Right lung (tissue), 10 donors: ENCODE results near the gene KIFC1. TPM values are rescaled to one million over a fixed set of nuclear protein-coding genes. Genes with fewer than 3 reads are reported as not detected.
"Not testable (repeated sequence)": the region's sequence is repeated elsewhere in the genome, so short reads cannot be mapped to it uniquely, and the experiment has no call there.

Source experiments
- DNase-seq, 2 donors: peaks; one replicate each; pipeline ENCODE4 v3.0.0-alpha.2; 2013
- long read RNA-seq, 8 donors: transcript quantifications; one replicate each; lab custom pipeline, GENCODE V29; 2026
- polyA plus RNA-seq, 5 donors: library from polyadenylated mRNA; unstranded; fragments of 120-200 nt; gene quantifications; one replicate each; pipeline versions ENCODE4 v1.2.1 to v1.2.3, GENCODE V29; 2013; ENCODE audit warnings: inconsistent platforms in 1 of 5, low replicate concordance in 1 of 5; ENCODE audit not compliant: insufficient read length in 5 of 5, insufficient read depth in 1 of 5

KIFC1 gene, protein sequence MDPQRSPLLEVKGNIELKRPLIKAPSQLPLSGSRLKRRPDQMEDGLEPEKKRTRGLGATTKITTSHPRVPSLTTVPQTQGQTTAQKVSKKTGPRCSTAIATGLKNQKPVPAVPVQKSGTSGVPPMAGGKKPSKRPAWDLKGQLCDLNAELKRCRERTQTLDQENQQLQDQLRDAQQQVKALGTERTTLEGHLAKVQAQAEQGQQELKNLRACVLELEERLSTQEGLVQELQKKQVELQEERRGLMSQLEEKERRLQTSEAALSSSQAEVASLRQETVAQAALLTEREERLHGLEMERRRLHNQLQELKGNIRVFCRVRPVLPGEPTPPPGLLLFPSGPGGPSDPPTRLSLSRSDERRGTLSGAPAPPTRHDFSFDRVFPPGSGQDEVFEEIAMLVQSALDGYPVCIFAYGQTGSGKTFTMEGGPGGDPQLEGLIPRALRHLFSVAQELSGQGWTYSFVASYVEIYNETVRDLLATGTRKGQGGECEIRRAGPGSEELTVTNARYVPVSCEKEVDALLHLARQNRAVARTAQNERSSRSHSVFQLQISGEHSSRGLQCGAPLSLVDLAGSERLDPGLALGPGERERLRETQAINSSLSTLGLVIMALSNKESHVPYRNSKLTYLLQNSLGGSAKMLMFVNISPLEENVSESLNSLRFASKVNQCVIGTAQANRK
- 10 to 100 TPM; 28.6 to 72.8 (median 47.1) TPM for polyA plus RNA-seq
- long read RNA-seq, donor 1, partial matches to known transcripts, result 19 of 21 reads
- long read RNA-seq, donor 1, other reads (novel, unspliced or antisense), result 0 of 21 reads
- long read RNA-seq, donor 2, transcript KIFC1-211 (11 exons, 2,706 nt), result major isoform, 7 of 13 reads
- long read RNA-seq, donor 2, partial matches to known transcripts, result 6 of 13 reads
- long read RNA-seq, donor 2, other reads (novel, unspliced or antisense), result 0 of 13 reads
- long read RNA-seq, donor 3, partial matches to known transcripts, result 0 of 4 reads
- long read RNA-seq, donor 3, other reads (novel, unspliced or antisense), result 0 of 4 reads
- long read RNA-seq, donor 4, partial matches to known transcripts, result 0 of 2 reads
- long read RNA-seq, donor 4, other reads (novel, unspliced or antisense), result 0 of 2 reads
- long read RNA-seq, donor 5, transcript KIFC1-211 (11 exons, 2,706 nt), result major isoform, 6 of 508 reads
- long read RNA-seq, donor 5, partial matches to known transcripts, result 286 of 508 reads
- long read RNA-seq, donor 5, other reads (novel, unspliced or antisense), result 213 of 508 reads
- long read RNA-seq, donor 6, transcript KIFC1-211 (11 exons, 2,706 nt), result major isoform, 6 of 15 reads
- long read RNA-seq, donor 6, partial matches to known transcripts, result 8 of 15 reads
- long read RNA-seq, donor 6, other reads (novel, unspliced or antisense), result 0 of 15 reads
- long read RNA-seq, donor 7, transcript KIFC1-211 (11 exons, 2,706 nt), result major isoform, 5 of 5 reads
- long read RNA-seq, donor 7, partial matches to known transcripts, result 0 of 5 reads
- long read RNA-seq, donor 7, other reads (novel, unspliced or antisense), result 0 of 5 reads
- long read RNA-seq, donor 8, partial matches to known transcripts, result 5 of 7 reads
- long read RNA-seq, donor 8, other reads (novel, unspliced or antisense), result 0 of 7 reads

DNA sequence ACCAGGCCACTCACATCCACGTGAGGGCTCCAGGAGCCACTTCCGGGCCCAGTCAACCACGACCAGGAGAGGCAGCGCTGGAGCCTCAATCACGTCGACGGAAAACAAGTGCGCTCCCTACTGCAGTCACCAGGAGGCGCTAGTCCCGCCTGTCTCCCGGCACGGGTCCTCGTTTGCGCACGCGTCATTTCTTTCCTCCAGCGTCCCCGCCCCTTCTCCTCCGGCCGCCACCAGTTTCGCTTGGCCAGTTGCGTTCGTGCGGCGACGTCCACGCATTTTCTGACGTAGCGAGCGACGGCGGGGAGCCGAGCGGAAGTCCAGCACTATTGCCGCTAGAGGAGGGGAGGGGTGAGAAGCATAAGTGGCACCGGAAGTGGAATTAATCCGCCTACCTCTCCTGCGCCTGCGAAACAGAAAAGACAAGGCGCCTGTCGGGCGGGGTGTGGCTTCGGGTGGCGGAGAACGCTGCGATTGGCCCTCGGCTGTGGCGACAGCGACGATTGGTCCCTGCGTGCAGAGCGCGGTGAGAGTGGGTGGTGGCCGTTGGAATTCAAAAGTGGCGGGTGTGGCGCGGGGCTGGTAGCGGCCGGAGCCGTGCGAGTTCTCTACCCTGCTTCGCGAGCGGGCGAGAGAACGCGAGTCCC lies at the start of gene KIFC1:
Gene KIFC1 (plus strand): TSS at position 546 of the 644 bp plus-strand sequence. CDS start 163 bp downstream, outside the sequence.
- DNase-seq, result peak; percentile 99 to 100

DNA sequence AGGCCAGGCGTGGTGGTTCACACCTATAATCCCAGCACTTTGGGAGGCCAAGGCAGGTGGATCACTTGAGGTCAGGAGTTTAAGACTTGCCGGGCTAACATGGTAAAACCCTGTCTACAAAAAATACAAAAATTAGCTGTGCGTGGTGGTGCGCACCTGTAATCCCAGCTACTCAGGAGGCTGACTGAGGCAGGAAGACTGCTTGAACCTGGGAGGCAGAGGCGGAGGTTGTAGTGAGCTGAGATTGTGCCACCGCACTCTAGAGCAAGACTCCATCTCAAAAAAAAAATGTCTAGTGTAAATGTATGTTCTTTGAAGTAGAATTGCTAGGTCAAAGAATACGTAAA lies 48.0 kb upstream of the KIFC1 start:
- DNase-seq, result not testable (repeated sequence)

DNA sequence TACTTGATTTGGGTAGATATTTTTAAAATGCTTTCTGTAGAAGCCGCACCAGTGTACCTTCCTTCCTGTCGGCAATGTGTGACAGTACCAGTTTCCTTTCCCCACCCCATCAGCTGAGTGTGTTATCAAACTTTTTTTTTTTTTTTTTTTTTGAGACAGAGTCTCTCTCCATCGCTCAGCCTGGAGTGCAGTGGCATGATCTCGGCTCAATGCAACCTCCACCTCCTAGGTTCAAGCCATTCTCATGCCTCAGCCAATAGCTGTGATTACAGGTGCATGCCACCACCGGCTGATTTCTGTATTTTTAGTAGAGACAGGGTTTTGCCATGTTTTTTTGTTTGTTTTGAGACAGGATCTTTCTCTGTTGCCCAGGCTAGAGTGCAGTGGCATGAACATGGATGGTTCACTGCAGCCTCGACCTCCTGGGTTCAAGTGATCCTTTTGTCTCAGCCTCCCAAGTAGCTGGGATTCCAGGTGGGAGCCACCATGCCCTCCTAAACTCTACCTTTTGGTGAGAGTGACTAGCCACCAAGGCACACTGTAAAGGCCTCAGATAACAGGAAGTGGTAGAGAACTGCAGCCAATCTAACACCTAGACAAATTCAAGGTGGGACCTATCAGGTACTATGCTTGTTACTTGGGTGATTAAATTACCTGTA lies 47.5 kb upstream of the KIFC1 start:
- no peak for DNase-seq

DNA sequence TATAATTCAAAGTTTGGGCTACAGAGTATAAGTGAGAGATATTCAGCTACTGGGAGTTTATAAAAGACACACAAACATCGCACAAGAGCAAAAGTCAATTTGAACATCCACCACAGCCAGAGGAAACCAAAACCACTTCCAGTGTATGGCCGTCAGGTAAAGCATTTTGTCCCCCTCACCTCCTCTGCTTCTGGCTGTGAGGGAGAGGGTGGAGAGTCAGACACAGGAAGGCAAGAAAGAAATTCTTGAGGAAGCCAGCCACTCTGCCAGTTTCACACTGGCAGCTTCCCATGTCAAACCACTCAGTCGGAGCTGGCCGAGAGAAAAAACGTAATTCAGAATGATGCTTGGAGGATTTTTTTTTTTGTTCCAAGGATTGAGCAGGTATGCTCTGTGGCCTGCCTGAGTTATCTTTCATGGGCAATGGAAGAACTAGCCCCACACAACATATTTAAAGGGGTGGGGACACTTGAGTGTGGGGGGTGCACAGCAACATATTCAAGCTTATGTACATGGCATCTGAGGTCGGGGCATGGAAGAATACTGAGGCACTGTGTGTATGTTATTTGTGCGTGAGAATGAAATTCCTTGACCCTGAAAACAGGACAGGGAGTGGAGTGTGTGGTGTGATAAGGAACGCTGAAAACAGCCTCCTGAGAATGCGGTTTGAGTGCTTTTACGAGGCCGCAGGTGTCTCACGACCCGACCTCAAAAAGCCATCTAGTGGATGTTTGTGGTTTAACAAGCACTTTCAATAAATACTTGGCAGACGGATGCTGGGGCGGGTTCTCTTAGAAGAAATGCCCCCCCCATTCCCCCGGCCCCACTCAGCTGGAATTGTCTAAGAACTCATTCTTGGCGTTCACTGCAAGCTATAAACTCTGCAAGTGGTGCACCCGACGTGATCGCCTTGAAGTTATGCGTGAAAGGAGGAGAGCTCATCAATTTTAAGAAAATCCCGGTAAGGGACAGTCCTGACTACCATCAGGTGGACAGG lies 46.6 kb upstream of the KIFC1 start:
- peak; percentile 68 for DNase-seq

DNA sequence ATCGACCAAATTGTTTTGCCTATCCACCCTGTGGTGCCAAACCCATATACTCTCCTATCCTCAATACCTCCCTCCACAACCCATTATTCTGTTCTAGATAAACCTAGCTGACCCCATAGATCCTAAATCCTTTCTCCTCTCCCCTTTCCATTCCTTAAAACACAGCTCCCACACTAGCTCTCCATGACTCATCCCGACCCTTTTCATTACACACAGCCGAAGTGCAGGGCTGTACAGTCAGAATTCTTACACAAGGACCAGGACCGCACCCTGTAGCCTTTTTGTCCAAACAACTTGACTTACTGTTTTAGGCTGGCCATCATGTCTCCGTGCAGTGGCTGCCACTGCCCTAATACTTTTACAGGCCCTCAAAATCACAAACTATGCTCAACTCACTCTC lies 44.7 kb upstream of the KIFC1 start:
- DNase-seq, result not testable (repeated sequence)

DNA sequence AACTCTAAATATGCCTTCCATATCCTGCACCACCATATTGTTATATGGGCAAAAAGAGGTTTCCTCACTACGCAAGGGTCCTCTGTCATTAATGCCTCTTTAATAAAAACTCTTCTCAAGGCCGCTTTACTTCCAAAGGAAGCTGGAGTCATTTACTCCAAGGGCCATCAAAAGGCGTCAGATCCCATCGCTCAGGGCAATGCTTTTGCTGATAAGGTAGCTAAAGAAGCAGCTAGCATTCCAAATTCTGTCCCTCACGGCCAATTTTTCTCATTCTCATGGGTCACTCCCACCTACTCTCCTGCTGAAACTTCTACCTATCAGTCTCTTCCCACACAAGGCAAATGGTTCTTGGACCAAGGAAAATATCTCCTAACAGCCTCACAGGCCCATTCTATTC lies 43.8 kb upstream of the KIFC1 start:
- no peak for DNase-seq

DNA sequence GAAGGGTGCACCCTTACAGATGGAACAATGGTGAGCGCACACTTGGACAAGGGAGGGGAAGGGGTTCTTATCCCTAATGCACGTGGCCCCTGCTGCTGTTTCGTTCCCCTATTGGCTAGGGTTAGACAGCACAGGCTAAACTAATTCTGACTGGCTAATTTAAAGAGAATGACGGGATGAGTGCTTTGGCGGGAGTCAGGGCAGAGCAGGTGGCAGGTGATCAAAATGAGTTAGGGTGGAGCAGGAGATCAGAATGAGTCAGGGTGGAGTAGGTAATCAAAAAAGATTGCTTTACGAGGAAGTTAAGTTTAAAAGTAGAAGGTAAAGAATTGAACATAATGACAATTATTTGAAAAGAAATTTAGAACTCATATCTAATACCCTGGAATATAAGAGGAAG lies 35.8 kb upstream of the KIFC1 start:
- not testable (repeated sequence) for DNase-seq

DNA sequence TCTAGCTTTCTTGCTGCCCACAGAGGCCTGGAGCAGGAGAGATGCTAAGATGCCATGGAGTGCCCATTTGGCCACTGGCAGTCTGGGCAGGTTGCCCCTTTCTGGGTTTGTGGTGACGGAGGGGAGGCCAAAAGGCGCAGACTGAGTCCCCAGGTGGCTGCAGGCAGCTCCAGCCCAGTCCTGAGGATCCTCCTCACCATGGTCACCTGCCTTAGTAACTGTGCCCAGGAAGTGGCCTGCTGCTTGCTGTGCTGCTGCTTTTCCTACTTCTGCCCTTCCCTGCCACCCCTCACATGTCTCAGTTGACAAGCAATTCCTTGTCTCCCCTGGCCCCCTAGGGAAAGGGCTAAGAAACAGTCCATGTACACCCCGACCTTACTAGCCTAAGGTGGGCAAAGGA lies 35.3 kb upstream of the KIFC1 start:
- DNase-seq, result no peak

DNA sequence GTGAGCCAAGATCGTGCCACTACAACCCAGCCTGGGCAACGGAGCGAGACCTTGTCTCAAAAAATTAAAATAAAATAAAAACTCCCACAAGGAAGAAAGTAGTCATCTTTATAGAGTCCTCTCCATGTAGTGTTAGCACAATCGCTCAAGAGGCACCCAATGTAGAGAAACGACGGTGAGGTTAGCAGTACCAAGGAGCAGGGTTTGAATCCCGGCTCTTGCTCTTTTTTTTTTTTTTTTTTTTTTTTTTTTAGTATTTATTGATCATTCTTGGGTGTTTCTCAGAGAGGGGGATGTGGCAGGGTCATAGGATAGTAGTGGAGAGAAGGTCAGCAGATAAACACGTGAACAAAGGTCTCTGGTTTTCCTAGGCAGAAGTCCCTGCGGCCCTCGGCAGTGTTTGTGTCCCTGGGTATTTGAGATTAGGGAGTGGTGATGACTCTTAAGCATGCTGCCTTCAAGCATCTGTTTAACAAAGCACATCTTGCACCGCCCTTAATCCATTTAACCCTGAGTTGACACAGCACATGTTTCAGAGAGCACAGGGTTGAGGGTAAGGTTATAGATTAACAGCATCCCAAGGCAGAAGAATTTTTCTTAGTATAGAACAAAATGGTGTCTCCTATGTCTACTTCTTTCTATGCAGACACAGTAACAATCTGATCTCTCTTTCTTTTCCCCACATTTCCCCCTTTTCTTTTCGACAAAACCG lies 34.3 kb upstream of the KIFC1 start:
- not testable (repeated sequence) for DNase-seq

DNA sequence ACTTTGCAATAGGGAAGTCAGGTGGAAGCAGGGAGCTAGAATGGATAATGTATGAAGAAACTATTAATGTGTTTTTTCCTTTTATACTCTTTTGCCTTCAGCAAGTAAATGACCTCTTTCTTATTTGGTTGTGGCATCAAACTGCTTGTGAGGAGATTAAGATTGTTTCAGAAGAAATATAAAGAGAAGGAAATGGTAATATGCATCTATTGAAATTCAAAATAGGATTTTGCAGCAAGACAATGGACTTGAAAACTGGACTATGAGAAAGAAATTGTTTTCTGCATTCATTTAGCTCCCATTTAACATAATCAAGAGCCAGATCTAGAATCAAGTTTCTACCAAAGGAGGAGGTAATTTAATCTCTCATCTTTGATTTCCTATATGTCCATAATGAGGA lies 32.3 kb upstream of the KIFC1 start:
- DNase-seq, result no peak

DNA sequence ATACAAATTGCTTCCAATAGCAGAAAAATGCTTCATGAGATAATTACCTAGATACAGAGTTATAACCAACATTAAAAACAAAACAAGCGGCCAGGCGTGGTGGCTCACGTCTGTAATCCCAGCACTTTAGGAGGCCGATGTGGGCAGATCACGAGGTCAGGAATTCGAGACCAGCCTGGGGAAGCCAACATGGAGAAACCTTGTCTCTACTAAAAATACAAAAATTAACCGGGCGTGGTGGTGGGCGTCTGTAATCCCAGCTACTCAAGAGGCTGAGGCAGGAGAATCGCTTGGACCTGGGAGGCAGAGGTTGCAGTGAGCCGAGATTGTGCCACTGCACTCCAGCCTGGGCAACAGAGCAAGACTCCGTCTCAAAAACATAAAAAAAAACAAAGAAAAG lies 28.1 kb upstream of the KIFC1 start:
- DNase-seq, result not testable (repeated sequence)

DNA sequence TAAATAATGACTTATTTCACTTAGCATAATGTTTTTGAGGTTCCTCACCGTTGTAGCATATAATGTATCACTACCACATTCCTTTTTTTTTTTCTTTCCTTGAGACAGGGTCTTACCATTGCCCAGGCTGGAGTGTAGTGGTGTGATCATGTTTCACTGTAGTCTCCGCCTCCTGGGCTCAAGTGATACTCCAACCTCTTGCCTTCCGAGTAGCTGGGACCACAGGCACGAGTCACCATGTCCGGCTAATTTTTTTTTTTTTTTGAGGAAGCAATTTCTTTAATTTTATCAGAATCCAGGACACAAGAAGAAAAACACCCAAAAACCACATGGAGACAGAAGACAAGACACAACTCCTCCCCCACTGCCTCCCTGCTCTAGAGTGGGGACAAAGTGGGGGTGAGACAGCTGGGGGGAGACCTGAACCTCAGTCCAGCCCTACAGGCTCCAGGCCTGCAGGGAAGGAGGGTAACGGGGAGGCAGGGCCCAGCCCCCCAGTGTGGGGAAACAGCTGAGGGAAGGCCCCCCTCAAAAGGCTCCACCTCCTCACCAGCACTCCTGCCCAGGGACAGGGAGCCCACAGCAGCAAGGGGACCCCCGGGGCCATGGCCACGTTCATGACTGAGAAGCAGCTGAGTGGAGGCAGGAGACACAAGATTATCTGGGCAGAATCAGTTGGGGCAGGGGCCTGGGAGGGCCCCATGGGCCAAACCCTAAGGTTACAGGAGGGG lies 27.0 kb upstream of the KIFC1 start:
- DNase-seq, result peak; percentile 60 to 63

DNA sequence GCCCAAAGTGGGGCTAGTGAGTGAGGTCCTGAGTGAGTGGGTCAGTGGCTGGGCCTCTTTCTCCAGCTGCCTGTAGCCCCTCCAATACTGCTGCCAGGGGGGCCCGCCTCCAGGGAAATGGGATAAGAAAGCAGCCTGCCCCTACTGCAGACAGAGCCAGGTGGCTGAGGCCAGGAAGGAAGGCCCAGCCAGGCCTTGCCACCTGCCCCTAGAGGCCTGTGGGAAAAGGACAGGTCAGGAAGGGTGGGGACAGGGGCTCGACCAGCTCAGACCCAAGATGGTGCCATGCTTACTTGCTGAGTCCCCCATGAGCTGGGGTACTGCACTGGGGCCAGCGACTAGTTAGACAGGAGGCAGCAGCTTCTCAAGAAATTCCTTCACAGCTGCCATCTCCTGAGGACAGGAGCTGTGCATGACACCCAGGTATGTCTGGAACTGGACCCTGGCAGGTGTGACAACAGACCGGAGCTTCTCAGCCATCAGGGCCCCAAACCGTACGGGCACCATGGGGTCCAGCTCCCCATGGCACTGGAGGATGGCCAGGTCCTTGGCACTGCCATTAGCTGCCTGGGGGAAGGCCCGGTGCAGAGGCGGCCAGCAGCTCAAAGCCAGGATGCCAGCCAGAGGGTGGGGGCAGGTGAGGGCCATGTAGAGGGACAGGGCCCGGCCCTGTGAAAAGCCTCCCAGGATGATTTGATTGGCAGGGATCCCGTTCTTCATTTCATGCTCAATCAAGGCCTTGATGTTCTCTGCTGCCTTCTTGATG lies 26.2 kb upstream of the KIFC1 start:
- DNase-seq, result not testable (repeated sequence)

DNA sequence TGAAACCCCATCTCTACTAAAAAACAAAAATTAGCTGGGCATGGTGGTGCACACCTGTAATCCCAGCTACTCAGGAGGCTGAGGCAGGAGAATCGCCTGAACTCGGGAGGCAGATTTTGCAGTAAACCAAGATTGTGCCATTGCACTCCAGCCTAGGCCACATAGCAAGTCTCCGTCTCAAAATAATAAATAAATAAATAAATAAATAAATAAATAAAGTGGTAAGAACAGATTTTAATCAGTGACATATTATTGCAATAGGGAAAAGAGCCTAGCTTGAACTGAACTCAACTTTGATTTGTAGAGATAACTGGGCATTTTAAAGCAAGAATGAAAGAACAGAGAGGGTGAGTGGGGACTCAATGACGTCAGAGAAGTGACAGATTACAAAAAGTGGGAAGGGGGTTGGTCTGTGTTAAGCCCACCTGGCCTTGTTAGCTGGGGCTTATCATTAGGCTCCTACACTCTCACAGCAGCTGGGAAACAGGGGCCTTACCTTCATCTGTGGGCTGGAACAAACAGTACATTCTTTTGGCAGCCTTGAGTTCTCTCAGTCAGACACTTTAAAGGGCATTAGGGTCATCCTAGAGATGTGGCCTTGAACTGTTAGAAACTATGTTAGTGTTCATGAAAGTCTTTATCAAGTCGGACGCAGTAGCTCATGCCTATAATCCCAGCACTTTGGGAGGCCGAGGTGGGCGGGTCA lies 24.5 kb upstream of the KIFC1 start:
- DNase-seq, result no peak

DNA sequence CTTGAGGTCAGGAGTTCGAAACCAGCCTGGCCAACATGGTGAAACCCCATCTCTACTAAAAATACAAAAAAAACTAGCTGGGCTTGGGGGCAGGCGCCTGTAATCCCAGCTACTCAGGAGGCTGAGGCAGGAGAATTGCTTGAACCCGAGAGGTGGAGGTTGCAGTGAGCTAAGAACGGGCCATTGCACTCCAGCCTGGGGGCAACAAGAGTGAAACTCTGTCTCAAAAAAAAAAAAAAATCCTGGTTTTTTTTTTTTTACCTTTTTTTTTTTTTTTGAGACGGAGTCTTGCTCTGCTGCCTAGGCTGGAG lies 24.0 kb upstream of the KIFC1 start:
- DNase-seq, result not testable (repeated sequence)

DNA sequence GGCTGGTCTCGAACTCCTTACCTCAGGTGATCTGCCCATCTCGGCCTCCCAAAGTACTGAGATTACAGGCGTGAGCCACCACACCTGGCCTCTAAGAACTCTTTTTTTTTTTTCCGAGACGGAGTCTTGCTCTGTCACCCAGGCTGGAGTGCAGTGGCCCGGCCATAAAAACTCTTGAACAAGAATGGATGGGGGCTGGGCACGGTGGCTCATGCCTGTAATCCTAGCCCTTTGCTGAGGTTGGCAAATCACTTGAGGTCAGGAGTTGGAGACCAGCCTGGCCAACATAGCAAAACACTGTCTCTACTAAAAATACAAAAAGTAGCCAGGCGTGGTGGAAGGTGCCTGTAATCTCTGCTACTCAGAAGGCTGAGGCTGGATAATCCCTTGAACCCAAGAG lies 19.7 kb upstream of the KIFC1 start:
- not testable (repeated sequence) for DNase-seq
